Peyer's patch (tissue), 4 donors: ENCODE measurements around the gene MIPOL1.

Experiments
- POLR2A ChIP-seq, 2 donors: fragments of 450-650 bp; IDR thresholded peaks; one replicate each; pipeline ENCODE4 v1.5.1; 2017; ENCODE audit warnings: antibody characterized with exemption in 2 of 2, mild to moderate bottlenecking in 2 of 2, moderate library complexity in 2 of 2
- TF ChIP-seq, protein P1 (sequence below), 6 experiments: fragments of 450-650 bp in 4 of 6; fragments of 200-600 bp in 2 of 6; sonication (generic) in 1 of 6; IDR thresholded peaks; one replicate each; pipeline ENCODE4 v1.5.1; 2017 to 2019; ENCODE audit warnings: antibody characterized with exemption in 6 of 6, mild to moderate bottlenecking in 3 of 6, moderate library complexity in 1 of 6

DNA sequence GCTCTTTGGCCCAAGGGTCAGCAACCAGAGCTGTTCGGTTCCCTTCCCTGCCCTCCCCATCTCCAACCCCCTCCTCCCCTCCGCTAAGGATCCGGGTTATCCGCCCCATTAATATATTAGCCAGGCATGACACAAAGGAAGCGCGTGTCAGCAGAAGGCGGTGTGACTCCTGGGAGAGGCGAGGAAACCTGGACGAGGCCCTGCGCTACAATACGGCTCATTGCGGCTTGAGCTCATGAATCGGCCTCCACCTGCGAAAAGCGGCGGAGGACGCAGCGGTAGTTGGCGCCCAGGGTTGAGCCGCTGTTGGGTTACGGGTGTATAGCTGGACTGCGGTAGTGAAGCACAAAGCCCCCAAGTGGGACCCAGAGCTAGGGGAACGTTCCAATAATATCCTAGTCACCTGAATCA, 387.4 kb downstream of the MIPOL1 start:
- TF ChIP-seq POLR2A (IDR thresholded peaks at IDR 0.05), result no peak
- TF ChIP-seq, protein P1, sequence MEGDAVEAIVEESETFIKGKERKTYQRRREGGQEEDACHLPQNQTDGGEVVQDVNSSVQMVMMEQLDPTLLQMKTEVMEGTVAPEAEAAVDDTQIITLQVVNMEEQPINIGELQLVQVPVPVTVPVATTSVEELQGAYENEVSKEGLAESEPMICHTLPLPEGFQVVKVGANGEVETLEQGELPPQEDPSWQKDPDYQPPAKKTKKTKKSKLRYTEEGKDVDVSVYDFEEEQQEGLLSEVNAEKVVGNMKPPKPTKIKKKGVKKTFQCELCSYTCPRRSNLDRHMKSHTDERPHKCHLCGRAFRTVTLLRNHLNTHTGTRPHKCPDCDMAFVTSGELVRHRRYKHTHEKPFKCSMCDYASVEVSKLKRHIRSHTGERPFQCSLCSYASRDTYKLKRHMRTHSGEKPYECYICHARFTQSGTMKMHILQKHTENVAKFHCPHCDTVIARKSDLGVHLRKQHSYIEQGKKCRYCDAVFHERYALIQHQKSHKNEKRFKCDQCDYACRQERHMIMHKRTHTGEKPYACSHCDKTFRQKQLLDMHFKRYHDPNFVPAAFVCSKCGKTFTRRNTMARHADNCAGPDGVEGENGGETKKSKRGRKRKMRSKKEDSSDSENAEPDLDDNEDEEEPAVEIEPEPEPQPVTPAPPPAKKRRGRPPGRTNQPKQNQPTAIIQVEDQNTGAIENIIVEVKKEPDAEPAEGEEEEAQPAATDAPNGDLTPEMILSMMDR (IDR thresholded peaks at IDR 0.05), result no peak
